ENCODE results near the gene CLCNKA. TPM values are rescaled to one million over a fixed set of nuclear protein-coding genes. Genes with fewer than 3 reads are reported as not detected.

The CLCNKA gene
- total RNA-seq, 4 donors from 2014 or later = 0.10 to 1.3 (median 0.63) TPM; not detected in 1

- 91 to 94% methylated on average over 5 of the region's 5 CpGs for WGBS, 2 donors
- intact Hi-C loops (cut with DNase I; ENCODE audit: low total_unique reads) = loop anchor here (10.0 kb wide), 1 partner anchor 274 kb away; the partner anchor contains the start of gene FBXO42
- TF ChIP-seq POLR2A (IDR thresholded peaks at IDR 0.05) (no peak), CTCF (IDR thresholded peaks at IDR 0.05) (no peak)
- H3K4me3 ChIP-seq (ENCODE audit: low read depth, poor library complexity, severe bottlenecking) = no peak overlapping the region
- no peak for DNase-seq (ENCODE audit: low spot score in 2 of 2)
These were observed 58.8 kb downstream of the CLCNKA start for GRCh38 chr1:16080422-16081150.

- no peak for DNase-seq (ENCODE audit: low spot score in 2 of 2)
- WGBS, 2 donors = 83 to 84% methylated on average over 5 to 7 of the region's 9 CpGs
- TF ChIP-seq CTCF (IDR thresholded peaks at IDR 0.05) (no peak), POLR2A (IDR thresholded peaks at IDR 0.05) (no peak)
- intact Hi-C loops (cut with DNase I; ENCODE audit: low total_unique reads) = loop anchor here (10.0 kb wide), 1 partner anchor 273 kb away; the partner anchor contains the start of gene FBXO42
- H3K4me3 ChIP-seq (ENCODE audit: low read depth, poor library complexity, severe bottlenecking) = no peak overlapping the region
These were observed 59.8 kb downstream of the CLCNKA start for GRCh38 chr1:16081636-16082035.

DNA sequence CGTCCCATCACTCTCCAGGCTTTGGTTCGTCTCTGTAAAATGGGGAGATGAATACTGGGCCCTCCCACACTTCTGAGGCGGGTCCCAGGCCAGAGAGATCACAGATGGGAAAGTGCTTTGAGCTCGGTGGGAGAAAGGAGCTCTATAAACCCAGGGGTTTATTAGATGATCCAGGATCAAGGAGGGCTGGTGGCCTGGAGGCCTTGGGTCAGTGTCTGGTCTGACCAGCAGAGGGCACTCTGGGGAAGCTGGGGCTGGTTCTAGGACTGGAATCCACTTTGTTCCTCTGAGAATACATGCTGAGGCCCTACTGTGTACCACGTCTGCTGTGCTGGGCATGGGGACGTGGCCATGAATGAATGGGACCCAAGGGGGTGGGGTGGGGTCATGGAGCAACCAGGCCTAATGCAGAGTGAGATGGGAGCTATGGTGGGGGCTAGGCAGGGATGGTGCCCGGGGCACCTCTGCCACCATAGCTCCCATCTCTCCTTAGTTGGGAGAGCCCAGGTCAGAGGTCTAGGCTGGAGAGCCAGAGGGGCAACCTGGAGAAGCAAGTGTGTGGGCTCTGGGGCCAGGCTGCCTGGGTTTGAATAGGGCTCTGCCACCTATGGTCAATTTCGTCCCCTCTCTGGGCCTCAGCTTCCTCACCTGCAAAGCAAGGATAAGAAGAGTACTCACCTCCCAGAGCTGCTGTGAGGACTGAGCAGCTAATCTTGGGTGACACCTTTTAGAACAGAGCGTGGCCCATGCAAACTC is 60.6 kb downstream of the CLCNKA start:
- H3K4me3 ChIP-seq (ENCODE audit: low read depth, poor library complexity, severe bottlenecking) = no peak overlapping the region
- peak in 1 of 2 donors; percentile 89 for DNase-seq (ENCODE audit: low spot score in 2 of 2)
- 57 to 76% methylated on average over 9 of the region's 9 CpGs for WGBS, 2 donors
- intact Hi-C loops (cut with DNase I; ENCODE audit: low total_unique reads) = loop anchor here (10.0 kb wide), 1 partner anchor 272 kb away; the partner anchor contains the start of gene FBXO42
- TF ChIP-seq POLR2A (IDR thresholded peaks at IDR 0.05) (no peak), CTCF (IDR thresholded peaks at IDR 0.05) (no peak)

- 78 to 80% methylated on average over 5 of the region's 5 CpGs for WGBS, 2 donors
- intact Hi-C loops (cut with DNase I; ENCODE audit: low total_unique reads) = loop anchor here (10.0 kb wide), 1 partner anchor 271 kb away; the partner anchor contains the start of gene FBXO42
These were observed 61.6 kb downstream of the CLCNKA start for GRCh38 chr1:16083486-16083885.

More at GRCh38 chr1:16083486-16083885, 61.6 kb downstream of the CLCNKA start:
- no peak overlapping the region for H3K4me3 ChIP-seq (ENCODE audit: low read depth, poor library complexity, severe bottlenecking)
- no peak for TF ChIP-seq POLR2A (IDR thresholded peaks at IDR 0.05)
- TF ChIP-seq CTCF (IDR thresholded peaks at IDR 0.05) = no peak
- DNase-seq (ENCODE audit: low spot score in 2 of 2) = no peak

Other genes starting within 250 kb of the CLCNKA start
- gene UQCRHL, start 214.4 kb upstream of the CLCNKA start, total RNA-seq = 1 to 10 TPM in 2 of 4 donors, under 1 TPM in 2; 0.62 to 1.4 (median 0.94) TPM
- gene SPEN, start 174.3 kb upstream of the CLCNKA start, total RNA-seq = 10 to 100 TPM; 41.4 to 63.6 (median 42.9) TPM
- 10 to 100 TPM; 25.9 to 42.4 (median 29.3) TPM for gene ZBTB17, start 45.9 kb upstream of the CLCNKA start, total RNA-seq
- not detected for gene SRARP, start 17.8 kb upstream of the CLCNKA start, total RNA-seq
- gene HSPB7, start 4.0 kb upstream of the CLCNKA start, total RNA-seq = 1 to 10 TPM; 2.4 to 4.2 (median 3.0) TPM
- gene CLCNKB, start 21.7 kb downstream of the CLCNKA start, total RNA-seq = under 1 TPM in 1 of 4 donors, not detected in 3; 0.26 TPM
- 1 to 10 TPM; 1.1 to 2.6 (median 1.7) TPM for gene FAM131C, start 51.6 kb downstream of the CLCNKA start, total RNA-seq
- gene EPHA2, start 134.0 kb downstream of the CLCNKA start, total RNA-seq = 10 to 100 TPM; 63.6 to 83.8 (median 68.8) TPM
- gene ARHGEF19, start 190.6 kb downstream of the CLCNKA start, total RNA-seq = 10 to 100 TPM; 45.7 to 63.1 (median 48.5) TPM
- 10 to 100 TPM in 2 of 4 donors, 1 to 10 TPM in 2; 6.0 to 17.2 (median 10.4) TPM for gene CPLANE2, start 215.1 kb downstream of the CLCNKA start, total RNA-seq

Data from lower leg skin (tissue), 4 donors.